CD14-positive monocyte (primary cell): ENCODE measurements around the gene NEK1. TPM values are rescaled to one million over a fixed set of nuclear protein-coding genes. Genes with fewer than 3 reads are reported as not detected.

Experiments
- DNase-seq, 3 donors: peaks; one replicate each; pipeline ENCODE4 v3.0.0-alpha.2; 2011 to 2022
- H2AFZ ChIP-seq: 2 replicates; pipeline ENCODE4 v1.6.0; 2012; ENCODE audit warnings: mild to moderate bottlenecking, low read depth, low read length, inconsistent platforms; ENCODE audit not compliant: insufficient read depth, poor library complexity, severe bottlenecking
- H3K27ac ChIP-seq, 2 donors: 1 replicate in 1 of 2; 2 replicates in 1 of 2; pipeline ENCODE4 v1.5.1; 2012 to 2013; ENCODE audit warnings: low read length in 2 of 2, control low read depth in 1 of 2, inconsistent platforms in 1 of 2, low read depth in 1 of 2, mild to moderate bottlenecking in 1 of 2
- H3K27me3 ChIP-seq, 2 donors: one replicate each; pipeline versions ENCODE4 v1.6.0 to v1.6.1; 2011 to 2013; ENCODE audit warnings: low read length in 2 of 2; ENCODE audit not compliant: control insufficient read depth in 2 of 2, insufficient read depth in 2 of 2
- H3K36me3 ChIP-seq, 2 donors: replicated peaks in 1 of 2; 1 replicate in 1 of 2; 2 replicates in 1 of 2; pipeline versions ENCODE4 v1.5.1 to v1.6.1; 2012 to 2013; ENCODE audit warnings: low read length in 2 of 2, control low read depth in 1 of 2, inconsistent platforms in 1 of 2, mild to moderate bottlenecking in 1 of 2; ENCODE audit not compliant: insufficient read depth in 2 of 2, control insufficient read depth in 1 of 2
- H3K4me1 ChIP-seq, 2 donors: 1 replicate in 1 of 2; 2 replicates in 1 of 2; pipeline versions ENCODE4 v1.5.1 to v1.6.1; 2012 to 2013; ENCODE audit warnings: low read length in 2 of 2, control low read depth in 1 of 2, inconsistent platforms in 1 of 2, mild to moderate bottlenecking in 1 of 2, moderate library complexity in 1 of 2; ENCODE audit not compliant: insufficient read depth in 2 of 2, control insufficient read depth in 1 of 2
- H3K4me2 ChIP-seq: replicated peaks from 2 replicates; pipeline ENCODE3; 2012; ENCODE audit warnings: low read length, moderate library complexity, mild to moderate bottlenecking; ENCODE audit not compliant: poor library complexity, severe bottlenecking; ENCODE audit errors: extremely low read depth
- H3K4me3 ChIP-seq, 3 experiments: fragments of 200-600 bp in 1 of 3; sonication (generic) in 1 of 3; replicated peaks in 1 of 3; 1 replicate in 2 of 3; 2 replicates in 1 of 3; pipeline ENCODE4 v1.5.1; 2011 to 2013; ENCODE audit warnings: low read length in 3 of 3, mild to moderate bottlenecking in 3 of 3, control low read depth in 2 of 3, low read depth in 2 of 3, inconsistent platforms in 1 of 3, moderate library complexity in 1 of 3
- H3K79me2 ChIP-seq: 2 replicates; pipeline ENCODE4 v1.6.0; 2012; ENCODE audit warnings: mild to moderate bottlenecking, control low read depth, inconsistent platforms, low read length, moderate library complexity; ENCODE audit not compliant: insufficient read depth
- H3K9ac ChIP-seq: 2 replicates; pipeline ENCODE4 v1.6.0; 2017; ENCODE audit warnings: low read length, mild to moderate bottlenecking; ENCODE audit not compliant: insufficient read depth, poor library complexity, severe bottlenecking
- H3K9me3 ChIP-seq, 2 donors: replicated peaks in 1 of 2; 1 replicate in 1 of 2; 2 replicates in 1 of 2; pipeline versions ENCODE4 v1.5.1 to v1.6.1; 2012 to 2013; ENCODE audit warnings: low read length in 2 of 2, control low read depth in 1 of 2; ENCODE audit not compliant: control insufficient read depth in 1 of 2, insufficient read depth in 1 of 2
- H4K20me1 ChIP-seq: 2 replicates; pipeline ENCODE4 v1.6.0; 2012; ENCODE audit warnings: mild to moderate bottlenecking, low read length, control low read depth, moderate library complexity; ENCODE audit not compliant: insufficient read depth
- H3K27ac Mint-ChIP-seq, 7 donors: one replicate each; pipeline ENCODE4 v1.8.0; 2020; ENCODE audit warnings: mild to moderate bottlenecking in 7 of 7, mixed read lengths in 7 of 7, moderate library complexity in 6 of 7, inconsistent platforms in 2 of 7
- H3K27me3 Mint-ChIP-seq, 3 donors: one replicate each; pipeline ENCODE4 v1.8.0; 2021 to 2022; ENCODE audit warnings: low read depth in 3 of 3, mild to moderate bottlenecking in 3 of 3, mixed read lengths in 3 of 3, moderate library complexity in 3 of 3, inconsistent platforms in 1 of 3
- H3K36me3 Mint-ChIP-seq, 2 donors: one replicate each; pipeline ENCODE4 v1.8.0; 2020; ENCODE audit warnings: mixed read lengths in 2 of 2, inconsistent platforms in 1 of 2, mild to moderate bottlenecking in 1 of 2
- H3K4me1 Mint-ChIP-seq: one replicate; pipeline ENCODE4 v1.8.0; 2020; ENCODE audit warnings: mild to moderate bottlenecking, mixed read lengths
- H3K4me3 Mint-ChIP-seq, 2 donors: one replicate each; pipeline ENCODE4 v1.8.0; 2020; ENCODE audit warnings: mild to moderate bottlenecking in 2 of 2, mixed read lengths in 2 of 2, moderate library complexity in 1 of 2
- H3K9me3 Mint-ChIP-seq, 7 donors: one replicate each; pipeline ENCODE4 v1.8.0; 2020 to 2022; ENCODE audit warnings: mixed read lengths in 7 of 7, mild to moderate bottlenecking in 6 of 7, moderate library complexity in 6 of 7, inconsistent platforms in 2 of 7
- CTCF ChIP-seq: fragments of 200-600 bp; IDR thresholded peaks from one replicate; pipeline ENCODE4 v1.8.0; 2022; ENCODE audit warnings: antibody characterized with exemption, mild to moderate bottlenecking
- WGBS: methylation state at CpG from one replicate; pipeline ENCODE4 v1.1.5; 2013; ENCODE audit warnings: missing lambda C conversion rate; ENCODE audit not compliant: insufficient coverage; 5-methylcytosine and 5-hydroxymethylcytosine counted together
- intact Hi-C, 2 donors: fragments of 100-400 bp; cut with micrococcal nuclease; formaldehyde crosslinking; loops; one replicate each; pipeline versions ENCODE4 v1.15.0 to v1.15.1; 2023
- polyA plus RNA-seq, 3 donors: library from polyadenylated mRNA; depleted of rRNA in 1 of 3; unstranded in 2 of 3; stranded (reverse) in 1 of 3; fragments of 300-500 nt in 2 of 3; fragments of >200 nt in 1 of 3; fragmentation: Illumina TruSeq in 2 of 3; gene quantifications; 1 replicate in 2 of 3; 2 replicates in 1 of 3; pipeline ENCODE4 v1.2.3, GENCODE V29; 2012 to 2021

The NEK1 gene
- polyA plus RNA-seq, 3 donors: 1.9 to 5.5 (median 2.7) TPM

- peaks cover 26% of the 10 kb centered on the region for H3K79me2 ChIP-seq
- no peaks in the 10 kb centered on the region for H3K9me3 ChIP-seq
- H4K20me1 ChIP-seq: no peaks in the 10 kb centered on the region
- H3K4me2 ChIP-seq: no peak overlapping the region
- H3K27ac ChIP-seq: no peak overlapping the region
- Mint-ChIP-seq H3K4me3 (no peak overlapping the region), H3K9me3 (no peaks in the 10 kb centered on the region), H3K27me3 (peaks cover 0 to 5% (median 4%) of the 10 kb centered on the region in 3 donors), H3K4me1 (peaks cover 32% of the 10 kb centered on the region), H3K27ac (no peak overlapping the region), H3K36me3 (no peaks in the 10 kb centered on the region)
- H2AFZ ChIP-seq: no peak overlapping the region
- no peak for TF ChIP-seq CTCF
- DNase-seq: peak in 1 of 3 donors; percentile 45
- H3K9ac ChIP-seq: no peak overlapping the region
- no peaks in the 10 kb centered on the region for H3K27me3 ChIP-seq
- peaks cover 29% of the 10 kb centered on the region in 2 donors for H3K4me1 ChIP-seq
- no peak overlapping the region for H3K4me3 ChIP-seq
- WGBS: 0% methylated on average over 3 of the region's 3 CpGs
- intact Hi-C loops: no loop called here
- no peaks in the 10 kb centered on the region for H3K36me3 ChIP-seq
These were observed 5.9 kb upstream of the NEK1 start for GRCh38 chr4:169618286-169618685.

GRCh38 chr4:169617306-169617705 is 4.9 kb upstream of the NEK1 start:
- Histone ChIP-seq H3K9ac (no peak overlapping the region), H4K20me1 (no peaks in the 10 kb centered on the region), H3K79me2 (peaks cover 17% of the 10 kb centered on the region), H3K27me3 (no peaks in the 10 kb centered on the region), H3K27ac (no peak overlapping the region), H3K36me3 (no peaks in the 10 kb centered on the region), H3K9me3 (no peaks in the 10 kb centered on the region), H2AFZ (no peak overlapping the region), H3K4me3 (no peak overlapping the region), H3K4me1 (peaks cover 28 to 29% of the 10 kb centered on the region in 2 donors), H3K4me2 (no peak overlapping the region)
- no peak overlapping the region for H3K4me3 Mint-ChIP-seq
- peak overlapping the region in 1 of 7 donors; percentile 36 for H3K27ac Mint-ChIP-seq
- peaks cover 0 to 3% (median 1%) of the 10 kb centered on the region in 3 donors for H3K27me3 Mint-ChIP-seq
- peak in 1 of 3 donors; percentile 11 for DNase-seq
- WGBS: no CpG with 5 or more reads among the region's 2 CpGs
- H3K4me1 Mint-ChIP-seq: peaks cover 26% of the 10 kb centered on the region
- no peaks in the 10 kb centered on the region for H3K36me3 Mint-ChIP-seq
- intact Hi-C loops: no loop called here
- no peaks in the 10 kb centered on the region for H3K9me3 Mint-ChIP-seq
- TF ChIP-seq CTCF: no peak
